NT2/D1 (cell line): ENCODE results near the gene LYPD6B.

ENCODE experiments used
- SUZ12 ChIP-seq: IDR thresholded peaks from 2 replicates; pipeline ENCODE4 v1.6.1; 2011; ENCODE audit not compliant: insufficient read length, insufficient read depth; ENCODE audit errors: extremely low read depth
- YY1 ChIP-seq: IDR thresholded peaks from 2 replicates; pipeline ENCODE4 v1.6.1; 2011; ENCODE audit not compliant: insufficient read length, insufficient read depth

- TF ChIP-seq SUZ12: no peak
- TF ChIP-seq YY1: no peak
Measured at GRCh38 chr2:149090706-149091105, 52.2 kb downstream of the LYPD6B start.
